ENCODE data around the gene BCKDK. TPM values are rescaled to one million over a fixed set of nuclear protein-coding genes. Genes with fewer than 3 reads are reported as not detected.
A peak's percentile ranks its signal among the peaks of the same experiment; 100 is the strongest.

Gene BCKDK
- total and polyA plus RNA-seq, 2 of the 13 experiments (the other 11 are each of a cell fraction or from before 2014, with no cell fraction given) = 24.9 to 42.6 TPM

DNA sequence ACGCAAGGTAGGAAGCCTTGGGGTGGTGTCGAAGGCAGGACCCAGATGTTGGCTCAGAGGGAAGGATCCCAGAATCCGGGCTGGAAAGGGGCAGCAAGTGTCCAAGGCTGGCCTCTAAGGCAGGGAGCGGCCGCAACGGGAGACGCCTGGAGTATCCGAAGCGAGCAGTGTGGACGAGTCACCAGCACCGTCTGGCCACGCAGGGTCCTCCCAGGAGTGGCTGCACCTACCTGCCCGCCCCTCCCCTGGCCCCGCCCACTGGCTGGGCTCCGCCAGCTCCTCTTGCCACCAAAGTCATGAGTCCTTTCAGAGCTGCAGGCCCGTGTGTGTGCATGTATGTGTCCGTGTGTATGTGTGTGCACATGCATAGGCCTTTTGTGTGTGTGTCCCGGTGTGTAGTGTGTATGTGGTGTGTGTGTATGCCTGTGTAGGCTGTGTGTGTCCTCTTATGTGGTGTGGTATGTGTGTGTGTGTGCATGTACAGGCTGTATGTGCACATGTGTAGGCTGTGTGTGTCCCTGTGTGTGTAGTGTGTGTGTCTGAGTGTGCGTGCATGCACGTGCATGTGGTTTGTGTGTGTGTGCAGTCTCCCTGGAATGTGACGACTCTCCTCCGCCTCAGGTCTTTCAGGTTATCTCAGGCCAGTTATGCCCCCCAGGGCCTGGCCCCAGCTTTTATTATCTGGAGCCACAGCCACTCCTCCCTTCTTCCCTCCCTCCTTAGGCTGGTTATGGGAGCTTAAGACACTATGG, 27.5 kb downstream of the BCKDK start, which contains the start of gene PRSS8 (continued):
- TF ChIP-seq CREM (IDR thresholded peaks at IDR 0.05) (no peak), CREM (CRISPR knock-in tag; IDR thresholded peaks at IDR 0.05) (no peak), ZNF775 (CRISPR knock-in tag; IDR thresholded peaks at IDR 0.05; ENCODE audit: borderline replicate concordance) (no peak), ZNF441 (CRISPR knock-in tag; IDR thresholded peaks at IDR 0.05; ENCODE audit: borderline replicate concordance) (no peak), KLF16 (CRISPR knock-in tag; IDR thresholded peaks at IDR 0.05) (0 out of 4 replicates have a peak, but pooled peaks of 1 of the 2 experiments have one; percentile 39), ZKSCAN8 (CRISPR knock-in tag; IDR thresholded peaks at IDR 0.05; ENCODE audit: borderline replicate concordance) (no peak), PHF8 (CRISPR knock-in tag; IDR thresholded peaks at IDR 0.05) (no peak; the same call in 1 of the 2 replicates), ATAD3A (CRISPR knock-in tag; IDR thresholded peaks at IDR 0.05) (no peak), PCBP1 (IDR thresholded peaks at IDR 0.05; ENCODE audit: borderline replicate concordance, low read depth, low read length) (no peak), ZBTB42 (CRISPR knock-in tag; IDR thresholded peaks at IDR 0.05) (no peak), ZNF367 (CRISPR knock-in tag; IDR thresholded peaks at IDR 0.05; ENCODE audit: borderline replicate concordance) (no peak), MYNN (CRISPR knock-in tag; IDR thresholded peaks at IDR 0.05; ENCODE audit: low read depth) (no peak), MBD4 (IDR thresholded peaks at IDR 0.05; ENCODE audit: borderline replicate concordance, low read length) (no peak), HNF4A (CRISPR knock-in tag; IDR thresholded peaks at IDR 0.05) (no peak), ZNF232 (CRISPR knock-in tag; IDR thresholded peaks at IDR 0.05; ENCODE audit: borderline replicate concordance) (0 out of 2 replicates have a peak, but pooled peaks have one; percentile 28), MTA1 (CRISPR knock-in tag; IDR thresholded peaks at IDR 0.05; ENCODE audit: borderline replicate concordance) (peak; percentile 42; the same call in 1 of the 2 replicates), HMGA1 (CRISPR knock-in tag; conservative IDR thresholded peaks at IDR 0.05) (no peak), ZNF589 (CRISPR knock-in tag; conservative IDR thresholded peaks at IDR 0.05) (0 out of 2 replicates have a peak, but pooled peaks have one; percentile 14), NFRKB (IDR thresholded peaks at IDR 0.05) (0 out of 2 replicates have a peak, but pooled peaks have one; percentile 36), ZNF124 (CRISPR knock-in tag; IDR thresholded peaks at IDR 0.05) (no peak), BCL6 (CRISPR knock-in tag; IDR thresholded peaks at IDR 0.05) (0 out of 2 replicates have a peak, but pooled peaks have one; percentile 9), ZNF703 (CRISPR knock-in tag; IDR thresholded peaks at IDR 0.05; ENCODE audit: borderline replicate concordance) (no peak), ZNF180 (CRISPR knock-in tag; IDR thresholded peaks at IDR 0.05; ENCODE audit: borderline replicate concordance, low read depth) (peak; percentile 46; the same call in 1 of the 2 replicates)
- TF ChIP-seq, protein P1, sequence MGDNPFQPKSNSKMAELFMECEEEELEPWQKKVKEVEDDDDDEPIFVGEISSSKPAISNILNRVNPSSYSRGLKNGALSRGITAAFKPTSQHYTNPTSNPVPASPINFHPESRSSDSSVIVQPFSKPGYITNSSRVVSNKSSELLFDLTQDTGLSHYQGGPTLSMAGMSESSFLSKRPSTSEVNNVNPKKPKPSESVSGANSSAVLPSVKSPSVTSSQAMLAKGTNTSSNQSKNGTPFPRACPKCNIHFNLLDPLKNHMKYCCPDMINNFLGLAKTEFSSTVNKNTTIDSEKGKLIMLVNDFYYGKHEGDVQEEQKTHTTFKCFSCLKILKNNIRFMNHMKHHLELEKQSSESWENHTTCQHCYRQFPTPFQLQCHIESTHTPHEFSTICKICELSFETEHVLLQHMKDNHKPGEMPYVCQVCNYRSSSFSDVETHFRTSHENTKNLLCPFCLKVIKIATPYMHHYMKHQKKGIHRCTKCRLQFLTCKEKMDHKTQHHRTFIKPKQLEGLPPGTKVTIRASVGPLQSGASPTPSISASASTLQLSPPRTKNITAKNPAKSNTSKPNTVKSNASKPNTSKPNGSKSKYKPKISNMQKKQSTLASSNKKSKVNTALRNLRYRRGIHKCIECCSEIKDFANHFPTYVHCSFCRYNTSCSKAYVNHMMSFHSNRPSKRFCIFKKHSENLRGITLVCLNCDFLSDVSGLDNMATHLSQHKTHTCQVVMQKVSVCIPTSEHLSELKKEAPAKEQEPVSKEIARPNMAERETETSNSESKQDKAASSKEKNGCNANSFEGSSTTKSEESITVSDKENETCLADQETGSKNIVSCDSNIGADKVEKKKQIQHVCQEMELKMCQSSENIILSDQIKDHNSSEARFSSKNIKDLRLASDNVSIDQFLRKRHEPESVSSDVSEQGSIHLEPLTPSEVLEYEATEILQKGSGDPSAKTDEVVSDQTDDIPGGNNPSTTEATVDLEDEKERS (CRISPR knock-in tag; IDR thresholded peaks at IDR 0.05) = no peak
- TF ChIP-seq, protein P2, sequence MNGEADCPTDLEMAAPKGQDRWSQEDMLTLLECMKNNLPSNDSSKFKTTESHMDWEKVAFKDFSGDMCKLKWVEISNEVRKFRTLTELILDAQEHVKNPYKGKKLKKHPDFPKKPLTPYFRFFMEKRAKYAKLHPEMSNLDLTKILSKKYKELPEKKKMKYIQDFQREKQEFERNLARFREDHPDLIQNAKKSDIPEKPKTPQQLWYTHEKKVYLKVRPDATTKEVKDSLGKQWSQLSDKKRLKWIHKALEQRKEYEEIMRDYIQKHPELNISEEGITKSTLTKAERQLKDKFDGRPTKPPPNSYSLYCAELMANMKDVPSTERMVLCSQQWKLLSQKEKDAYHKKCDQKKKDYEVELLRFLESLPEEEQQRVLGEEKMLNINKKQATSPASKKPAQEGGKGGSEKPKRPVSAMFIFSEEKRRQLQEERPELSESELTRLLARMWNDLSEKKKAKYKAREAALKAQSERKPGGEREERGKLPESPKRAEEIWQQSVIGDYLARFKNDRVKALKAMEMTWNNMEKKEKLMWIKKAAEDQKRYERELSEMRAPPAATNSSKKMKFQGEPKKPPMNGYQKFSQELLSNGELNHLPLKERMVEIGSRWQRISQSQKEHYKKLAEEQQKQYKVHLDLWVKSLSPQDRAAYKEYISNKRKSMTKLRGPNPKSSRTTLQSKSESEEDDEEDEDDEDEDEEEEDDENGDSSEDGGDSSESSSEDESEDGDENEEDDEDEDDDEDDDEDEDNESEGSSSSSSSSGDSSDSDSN (CRISPR knock-in tag; IDR thresholded peaks at IDR 0.05) = no peak
- TF ChIP-seq, protein P3, sequence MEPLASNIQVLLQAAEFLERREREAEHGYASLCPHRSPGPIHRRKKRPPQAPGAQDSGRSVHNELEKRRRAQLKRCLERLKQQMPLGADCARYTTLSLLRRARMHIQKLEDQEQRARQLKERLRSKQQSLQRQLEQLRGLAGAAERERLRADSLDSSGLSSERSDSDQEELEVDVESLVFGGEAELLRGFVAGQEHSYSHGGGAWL (CRISPR knock-in tag; IDR thresholded peaks at IDR 0.05) = no peak
